GM12878 (cell line): Measurements from ENCODE around the gene FHL2. TPM values are rescaled to one million over a fixed set of nuclear protein-coding genes. Genes with fewer than 3 reads are reported as not detected.

Experiments
- ATAC-seq: fragments of 200-7000 bp; cut with Tn5 transposase; 3 replicates; pipeline ENCODE4 v1.9.1; 2020; ENCODE audit warnings: mild to moderate bottlenecking, moderate library complexity
- BruUV-seq: library from RNA; stranded (reverse); fragments of 400-500 nt; replicated peaks from 2 replicates; lab custom pipeline; 2021; lab: Mats Ljungman, UMichigan
- CTCF ChIA-PET: fragments of 300-600 bp; sonication (Branson Sonifier 250); formaldehyde crosslinking; extraction: SDS; loops from one replicate; lab custom pipeline; 2021; ENCODE audit warnings: inconsistent platforms; lab: Yijun Ruan, JAX
- POLR2A ChIA-PET: fragments of 350-600 bp; formaldehyde crosslinking; extraction: SDS; loops from one replicate; lab custom pipeline; 2021; ENCODE audit warnings: inconsistent platforms; lab: Charles Lee
- RAD21 ChIA-PET: fragments of 300-600 bp; sonication (Branson Sonifier 250); formaldehyde crosslinking; loops from one replicate; lab custom pipeline; 2023; ENCODE audit warnings: antibody characterized with exemption; ENCODE audit not compliant: unreplicated experiment; lab: Charles Lee
- SMC1A ChIA-PET: fragments of 300-600 bp; sonication (Branson Sonifier 250); formaldehyde crosslinking; loops from one replicate; lab custom pipeline; 2023; ENCODE audit not compliant: unreplicated experiment, uncharacterized antibody; lab: Charles Lee
- DNase-seq: peaks from one replicate; pipeline ENCODE4 v3.0.0-alpha.2; 2011; ENCODE audit warnings: low read depth, low spot score
- FAIRE-seq: peaks from 3 replicates; lab custom pipeline; 2011; peaks lifted over from hg19 to GRCh38; lab: Jason Lieb, UNC
- H2AFZ ChIP-seq: 2 replicates; pipeline ENCODE4 v1.6.0; 2011; ENCODE audit warnings: low read depth, low read length, control low read depth; ENCODE audit not compliant: control insufficient read depth
- H3K27ac ChIP-seq: 2 replicates; pipeline ENCODE4 v1.5.1; 2011; ENCODE audit warnings: control low read depth; ENCODE audit not compliant: control insufficient read depth, insufficient read depth
- H3K27me3 ChIP-seq, 2 experiments: replicated peaks in 1 of 2; 2 replicates each; pipeline versions ENCODE4 v1.6.0 to v1.6.1; 2011; ENCODE audit warnings: low read length in 1 of 2; ENCODE audit not compliant: control insufficient read depth in 2 of 2, insufficient read depth in 2 of 2
- H3K36me3 ChIP-seq, 2 experiments: 2 replicates each; pipeline ENCODE4 v1.5.1; 2011; ENCODE audit warnings: low read length in 1 of 2; ENCODE audit not compliant: control insufficient read depth in 2 of 2, insufficient read depth in 2 of 2
- H3K4me1 ChIP-seq: 2 replicates; pipeline ENCODE4 v1.6.1; 2011; ENCODE audit warnings: mild to moderate bottlenecking, low read length, moderate library complexity, mixed read lengths; ENCODE audit not compliant: control insufficient read depth, insufficient read depth
- H3K4me2 ChIP-seq: 2 replicates; pipeline ENCODE4 v1.6.0; 2011; ENCODE audit warnings: control low read depth; ENCODE audit not compliant: control insufficient read depth, insufficient read depth
- H3K4me3 ChIP-seq: fragments of 200-600 bp; sonication (generic); 2 replicates; pipeline ENCODE4 v1.5.1; 2016
- H3K79me2 ChIP-seq: 2 replicates; pipeline ENCODE4 v1.6.0; 2011; ENCODE audit warnings: low read length; ENCODE audit not compliant: control insufficient read depth, insufficient read depth
- H3K9ac ChIP-seq: 2 replicates; pipeline ENCODE4 v1.8.0; 2011; ENCODE audit warnings: low read length, control low read depth, mixed read lengths; ENCODE audit not compliant: control insufficient read depth, insufficient read depth
- H3K9me3 ChIP-seq: replicated peaks from 3 replicates; pipeline ENCODE4 v1.5.1; 2011; ENCODE audit warnings: mild to moderate bottlenecking, low read length; ENCODE audit not compliant: control insufficient read depth, insufficient read depth
- H4K20me1 ChIP-seq: 2 replicates; pipeline ENCODE4 v1.6.0; 2011; ENCODE audit not compliant: control insufficient read depth, insufficient read depth
- BMI1 ChIP-seq: fragments of 450-650 bp; IDR thresholded peaks from 2 replicates; pipeline ENCODE4 v1.6.1; 2016; ENCODE audit warnings: mild to moderate bottlenecking, moderate library complexity, borderline replicate concordance
- CTCF ChIP-seq, 3 experiments: IDR thresholded peaks in 2 of 3; conservative IDR thresholded peaks in 1 of 3; 2 replicates each; pipeline ENCODE4 v1.5.1; 2011; ENCODE audit warnings: low read depth in 3 of 3, low read length in 3 of 3, mild to moderate bottlenecking in 3 of 3, control low read depth in 2 of 3, moderate library complexity in 2 of 3, inconsistent platforms in 1 of 3, mixed read lengths in 1 of 3; ENCODE audit not compliant: control insufficient read depth in 2 of 3, insufficient read depth in 1 of 3; ENCODE audit errors: extremely low read depth in 1 of 3
- EGR1 ChIP-seq, 2 experiments: IDR thresholded peaks; 1 replicate in 1 of 2; 2 replicates in 1 of 2; pipeline ENCODE4 v1.6.1; 2011 to 2012; ENCODE audit warnings: low read depth in 2 of 2, low read length in 2 of 2, borderline replicate concordance in 1 of 2, mild to moderate bottlenecking in 1 of 2, moderate library complexity in 1 of 2
- HDAC2 ChIP-seq: fragments of 200-600 bp; sonication (generic); IDR thresholded peaks from 2 replicates; pipeline ENCODE4 v1.6.1; 2017
- MTA2 ChIP-seq: fragments of 450-650 bp; IDR thresholded peaks from 2 replicates; pipeline ENCODE4 v1.6.1; 2016; ENCODE audit warnings: low read depth, mild to moderate bottlenecking, moderate library complexity
- MYC ChIP-seq: IDR thresholded peaks from 2 replicates; pipeline ENCODE4 v1.6.1; 2011; ENCODE audit warnings: mild to moderate bottlenecking, low read length, moderate library complexity, inconsistent platforms; ENCODE audit not compliant: insufficient read depth, insufficient replicate concordance, insufficient read length, severe bottlenecking
- RELA ChIP-seq: fragments of 450-650 bp; IDR thresholded peaks from 2 replicates; pipeline ENCODE4 v1.8.0; 2014; ENCODE audit warnings: borderline replicate concordance; ENCODE audit not compliant: partially characterized antibody
- SMAD1 ChIP-seq: fragments of 450-650 bp; IDR thresholded peaks from 2 replicates; pipeline ENCODE4 v1.6.1; 2018; ENCODE audit warnings: mild to moderate bottlenecking, low read depth; ENCODE audit not compliant: partially characterized antibody
- TBL1XR1 ChIP-seq: IDR thresholded peaks from 2 replicates; pipeline ENCODE4 v1.6.1; 2012; ENCODE audit warnings: low read depth, low read length, improper control_type of control experiment
- WRNIP1 ChIP-seq: IDR thresholded peaks from 2 replicates; pipeline ENCODE4 v1.6.1; 2011; ENCODE audit warnings: low read depth, low read length, improper control_type of control experiment, borderline replicate concordance
- ZNF207 ChIP-seq: fragments of 450-650 bp; IDR thresholded peaks from 2 replicates; pipeline ENCODE4 v1.6.1; 2014; ENCODE audit warnings: antibody characterized with exemption, mild to moderate bottlenecking, borderline replicate concordance
- ZNF217 ChIP-seq: fragments of 450-650 bp; IDR thresholded peaks from 2 replicates; pipeline ENCODE4 v1.6.1; 2017; ENCODE audit warnings: antibody characterized with exemption, mild to moderate bottlenecking
- WGBS: methylation state at CpG from one replicate; pipeline ENCODE4 v1.1.6; 2016; ENCODE audit warnings: low lambda C conversion rate; ENCODE audit not compliant: insufficient replicate concordance, insufficient coverage; ENCODE audit errors: missing lambda C conversion rate; 5-methylcytosine and 5-hydroxymethylcytosine counted together
- in situ Hi-C: fragments of 300-500 bp; cut with MboI; formaldehyde crosslinking; loops from 9 replicates; pipeline ENCODE4 v1.14.3; 2018; ENCODE audit warnings: mixed read lengths
- intact Hi-C: fragments of 100-400 bp; cut with micrococcal nuclease; formaldehyde crosslinking; loops from one replicate; pipeline ENCODE4 v1.14.2; 2022; ENCODE audit not compliant: unreplicated experiment
- polyA plus RNA-seq, 11 experiments: library from polyadenylated mRNA; depleted of rRNA in 4 of 11; unstranded in 6 of 11; stranded (reverse) in 5 of 11; fragments of >200 nt; fragmentation: Nextera tagmentation in 4 of 11; fragmentation: Illumina TruSeq in 1 of 11; extraction: Ambion mirVana in 4 of 11; extraction: Trizol in 1 of 11; gene quantifications; 1 replicate in 1 of 11; 2 replicates in 10 of 11; pipeline versions ENCODE4 v1.2.1 to v1.2.3, GENCODE V29; 2011 to 2016; ENCODE audit warnings: inconsistent platforms in 2 of 11, missing spikeins in 2 of 11, low read depth in 1 of 11
- total RNA-seq, 4 experiments: library from RNA; depleted of rRNA in 3 of 4; stranded (reverse); fragments of >200 nt in 3 of 4; fragmentation: Illumina TruSeq in 1 of 4; extraction: Trizol in 1 of 4; gene quantifications; 2 replicates each; pipeline versions ENCODE4 v1.2.1 to v1.2.3, GENCODE V29; 2013 to 2021

FHL2 gene
- total and polyA plus RNA-seq, 10 of the 15 experiments (the other 5 are each of a cell fraction or from before 2014, with no cell fraction given): 2.2 to 9.9 (median 4.5) TPM

- Histone ChIP-seq H3K9me3 (no peaks in the 10 kb centered on the region), H3K36me3 (peaks cover 2 to 12% of the 10 kb centered on the region in 2 experiments; a peak in 3 of 4 replicates), H3K4me2 (peak overlapping the region; percentile 90), H3K9ac (peak overlapping the region; percentile 94), H3K27me3 (no peaks in the 10 kb centered on the region), H4K20me1 (no peaks in the 10 kb centered on the region; the same call in 1 of the 2 replicates), H3K79me2 (peaks cover 44% of the 10 kb centered on the region), H3K27ac (peak overlapping the region; percentile 99), H2AFZ (peak overlapping the region; percentile 100), H3K4me3 (peak overlapping the region; percentile 99), H3K4me1 (peaks cover 3% of the 10 kb centered on the region)
- ChIA-PET RAD21 (interaction anchor here (0.7 to 2.2 kb wide), 2 partner anchors 8 to 26 kb away, joined by 3 to 9 read pairs; no protein-coding TSS in a partner anchor), POLR2A (interaction anchor here (1.8 kb wide), 1 partner anchor 8 kb away, joined by 12 read pairs; no protein-coding TSS in a partner anchor), SMC1A (interaction anchor here (4.1 kb wide), 1 partner anchor 8 kb away, joined by 25 read pairs; the partner anchor contains the start of gene TGFBRAP1), CTCF (interaction anchor here (1.9 kb wide), 1 partner anchor 8 kb away, joined by 5 read pairs; no protein-coding TSS in a partner anchor)
- TSS peak; percentile 94 for BruUV-seq
- in situ Hi-C loops (no loop called here), intact Hi-C loops (loop anchor here (10.0 kb wide), 1 partner anchor 408 kb away; the partner anchor contains the start of gene NCK2)
- TF ChIP-seq TBL1XR1: no peak
- DNase-seq (no peak), ATAC-seq (no peak), FAIRE-seq (no peak)
- under 1% methylated on average over 7 of the region's 7 CpGs for WGBS
Observed at GRCh38 chr2:105336786-105337121, 62.1 kb downstream of the FHL2 start.

GRCh38 chr2:105335469-105335868 is 63.4 kb downstream of the FHL2 start:
- H3K27me3 ChIP-seq: no peaks in the 10 kb centered on the region
- ChIA-PET SMC1A (interaction anchor here (0.9 to 1.2 kb wide), 3 partner anchors 9 to 13 kb away, joined by 3 to 4 read pairs (median 4); no protein-coding TSS in a partner anchor), CTCF (interaction anchor here (1.6 to 1.9 kb wide), 2 partner anchors 10 to 17 kb away, joined by 4 to 5 read pairs; no protein-coding TSS in a partner anchor), RAD21 (no interaction called here), POLR2A (no interaction called here)
- H3K9me3 ChIP-seq: no peaks in the 10 kb centered on the region
- WGBS: 97% methylated on average over 2 of the region's 2 CpGs
- no TSS peak for BruUV-seq
- in situ Hi-C loops: no loop called here
- intact Hi-C loops: loop anchor here (10.0 kb wide), 1 partner anchor 409 kb away; the partner anchor contains the start of gene NCK2
- H2AFZ ChIP-seq: no peak overlapping the region
- H3K36me3 ChIP-seq: peaks cover 2 to 6% of the 10 kb centered on the region in 2 experiments; a peak in 3 of 4 replicates
- H3K79me2 ChIP-seq: peaks cover 49% of the 10 kb centered on the region
- no peak for DNase-seq
- no peak overlapping the region for H3K9ac ChIP-seq
- H4K20me1 ChIP-seq: no peaks in the 10 kb centered on the region
- H3K27ac ChIP-seq: no peak overlapping the region
- ATAC-seq: no peak
- no peak overlapping the region for H3K4me2 ChIP-seq
- H3K4me1 ChIP-seq: peaks cover 7% of the 10 kb centered on the region
- no peak overlapping the region for H3K4me3 ChIP-seq
- no peak for FAIRE-seq
- TF ChIP-seq ZNF217 (no peak), WRNIP1 (no peak), EGR1 (IDR thresholded peaks at IDR 0.05; ENCODE audit: borderline replicate concordance in 1 of 2, low read depth in 2 of 2, low read length in 2 of 2) (no peak), HDAC2 (no peak), RELA (no peak), SMAD1 (no peak), BMI1 (no peak), MTA2 (no peak), MYC (no peak), CTCF (IDR thresholded peaks at IDR 0.05 in 2 of 3, conservative IDR thresholded peaks at IDR 0.05 in 1 of 3; ENCODE audit: control insufficient read depth in 2 of 3, extremely low read depth in 1 of 3, insufficient read depth in 1 of 3, low read depth in 3 of 3, low read length in 3 of 3) (no peak), ZNF207 (no peak)
